ENCODE data around the gene SGK1. TPM values are rescaled to one million over a fixed set of nuclear protein-coding genes. Genes with fewer than 3 reads are reported as not detected.
"Not testable (repeated sequence)": the region's sequence is repeated elsewhere in the genome, so short reads cannot be mapped to it uniquely, and the experiment has no call there.

The SGK1 gene
- total RNA-seq, 1 donor from 2014 or later: 91.0 TPM

DNA sequence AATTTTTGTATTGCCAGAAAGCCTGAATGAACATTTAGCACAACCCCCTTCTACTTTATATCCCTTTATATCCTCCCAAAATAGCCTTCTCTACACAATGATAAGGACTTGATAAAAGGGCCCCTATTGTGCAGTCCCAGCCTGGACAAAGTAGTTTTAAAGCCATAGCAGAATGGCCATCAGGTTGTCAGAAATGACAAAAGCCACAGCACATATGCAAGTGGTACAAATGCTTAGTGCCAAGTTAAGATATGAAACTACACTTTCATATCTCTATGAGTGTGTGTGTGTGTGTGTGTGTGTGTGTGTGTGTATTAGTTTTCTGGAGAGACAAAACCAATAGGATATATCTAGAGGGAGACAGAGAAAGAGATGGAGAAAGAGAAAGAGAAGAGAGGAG, 132.6 kb downstream of the SGK1 start:
- H3K9me3 Mint-ChIP-seq (ENCODE audit: low read depth): no peaks in the 10 kb centered on the region
- no peak overlapping the region for H3K27ac Mint-ChIP-seq (ENCODE audit: unreplicated experiment)
- H3K27me3 Mint-ChIP-seq (ENCODE audit: low read depth): no peaks in the 10 kb centered on the region
- H3K4me3 Mint-ChIP-seq (ENCODE audit: unreplicated experiment): no peak overlapping the region
- no peaks in the 10 kb centered on the region for H3K36me3 Mint-ChIP-seq (ENCODE audit: low read depth)
- TF ChIP-seq, protein P1, sequence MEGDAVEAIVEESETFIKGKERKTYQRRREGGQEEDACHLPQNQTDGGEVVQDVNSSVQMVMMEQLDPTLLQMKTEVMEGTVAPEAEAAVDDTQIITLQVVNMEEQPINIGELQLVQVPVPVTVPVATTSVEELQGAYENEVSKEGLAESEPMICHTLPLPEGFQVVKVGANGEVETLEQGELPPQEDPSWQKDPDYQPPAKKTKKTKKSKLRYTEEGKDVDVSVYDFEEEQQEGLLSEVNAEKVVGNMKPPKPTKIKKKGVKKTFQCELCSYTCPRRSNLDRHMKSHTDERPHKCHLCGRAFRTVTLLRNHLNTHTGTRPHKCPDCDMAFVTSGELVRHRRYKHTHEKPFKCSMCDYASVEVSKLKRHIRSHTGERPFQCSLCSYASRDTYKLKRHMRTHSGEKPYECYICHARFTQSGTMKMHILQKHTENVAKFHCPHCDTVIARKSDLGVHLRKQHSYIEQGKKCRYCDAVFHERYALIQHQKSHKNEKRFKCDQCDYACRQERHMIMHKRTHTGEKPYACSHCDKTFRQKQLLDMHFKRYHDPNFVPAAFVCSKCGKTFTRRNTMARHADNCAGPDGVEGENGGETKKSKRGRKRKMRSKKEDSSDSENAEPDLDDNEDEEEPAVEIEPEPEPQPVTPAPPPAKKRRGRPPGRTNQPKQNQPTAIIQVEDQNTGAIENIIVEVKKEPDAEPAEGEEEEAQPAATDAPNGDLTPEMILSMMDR (IDR thresholded peaks at IDR 0.05): no peak
- no peaks in the 10 kb centered on the region for H3K4me1 Mint-ChIP-seq (ENCODE audit: low read depth)
- no peak for DNase-seq (ENCODE audit: low spot score)

DNA sequence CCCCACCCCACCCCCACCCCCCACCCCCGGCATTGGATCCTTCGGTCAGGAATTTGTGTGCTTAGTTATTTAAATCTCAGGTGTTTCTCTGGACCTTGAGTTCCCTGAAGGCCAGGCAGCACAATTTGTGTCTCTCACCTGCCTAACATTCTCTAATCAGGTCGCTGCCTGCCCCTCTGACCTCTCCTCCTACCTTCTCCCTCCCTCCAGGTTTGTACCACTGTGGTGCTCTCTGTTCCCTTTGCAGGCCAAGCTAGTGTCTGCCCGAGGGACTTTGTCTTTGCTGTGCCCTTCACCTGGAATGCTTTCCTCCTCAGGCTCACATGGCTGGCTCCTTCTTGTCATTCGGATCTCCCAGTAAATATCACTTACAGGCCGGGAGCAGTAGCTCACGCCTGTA, 134.1 kb downstream of the SGK1 start:
- H3K27ac Mint-ChIP-seq (ENCODE audit: unreplicated experiment): no peak overlapping the region
- H3K36me3 Mint-ChIP-seq (ENCODE audit: low read depth): no peaks in the 10 kb centered on the region
- H3K27me3 Mint-ChIP-seq (ENCODE audit: low read depth): no peaks in the 10 kb centered on the region
- H3K4me1 Mint-ChIP-seq (ENCODE audit: low read depth): no peaks in the 10 kb centered on the region
- DNase-seq (ENCODE audit: low spot score): no peak
- TF ChIP-seq, protein P1 (IDR thresholded peaks at IDR 0.05): no peak
- no peak overlapping the region for H3K4me3 Mint-ChIP-seq (ENCODE audit: unreplicated experiment)
- H3K9me3 Mint-ChIP-seq (ENCODE audit: low read depth): no peaks in the 10 kb centered on the region

DNA sequence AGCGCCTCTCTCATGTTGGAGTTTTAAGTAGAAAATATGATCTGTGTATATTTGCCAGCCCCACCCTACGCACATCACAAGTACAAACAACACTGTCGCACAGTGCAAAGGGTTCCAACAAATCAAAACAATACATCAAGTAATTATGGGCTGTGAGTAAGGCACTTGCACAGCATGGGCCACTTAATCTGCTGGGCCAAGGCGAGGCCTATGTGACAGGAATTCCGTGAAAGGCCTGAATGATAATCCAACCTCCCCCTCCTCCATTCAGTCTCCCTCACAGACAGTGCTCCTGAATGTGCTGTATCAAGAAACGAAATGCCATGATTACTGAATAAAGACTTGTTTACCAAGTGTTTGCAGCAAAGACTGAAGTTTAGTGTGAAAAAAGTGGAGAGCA, 135.4 kb downstream of the SGK1 start:
- Mint-ChIP-seq H3K9me3 (ENCODE audit: low read depth) (no peaks in the 10 kb centered on the region), H3K4me3 (ENCODE audit: unreplicated experiment) (no peak overlapping the region), H3K4me1 (ENCODE audit: low read depth) (peaks cover 12% of the 10 kb centered on the region), H3K36me3 (ENCODE audit: low read depth) (no peaks in the 10 kb centered on the region), H3K27ac (ENCODE audit: unreplicated experiment) (no peak overlapping the region), H3K27me3 (ENCODE audit: low read depth) (no peaks in the 10 kb centered on the region)
- TF ChIP-seq, protein P1 (IDR thresholded peaks at IDR 0.05): no peak
- no peak for DNase-seq (ENCODE audit: low spot score)

DNA sequence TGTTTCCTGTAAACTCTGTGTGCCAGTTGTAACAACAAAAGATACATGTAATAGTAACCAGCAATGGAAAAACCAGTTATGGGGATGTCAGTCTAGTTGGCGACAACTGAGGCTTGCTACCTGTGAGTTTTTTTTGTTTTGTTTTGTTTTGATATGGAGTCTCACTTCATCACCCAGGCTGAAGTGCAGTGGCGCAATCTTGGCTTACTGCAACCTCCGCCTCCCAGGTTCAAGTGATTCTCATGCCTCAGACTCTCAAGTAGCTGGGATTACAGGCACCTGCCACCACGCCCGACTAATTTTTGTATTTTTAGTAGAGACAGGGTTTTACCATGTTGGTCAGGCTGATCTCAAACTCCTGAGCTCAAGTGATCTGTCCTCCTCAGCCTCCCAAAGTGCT, 136.2 kb downstream of the SGK1 start:
- not testable (repeated sequence) for H3K4me3 Mint-ChIP-seq (ENCODE audit: unreplicated experiment); H3K27ac Mint-ChIP-seq (ENCODE audit: unreplicated experiment); H3K9me3 Mint-ChIP-seq (ENCODE audit: low read depth); H3K27me3 Mint-ChIP-seq (ENCODE audit: low read depth); H3K36me3 Mint-ChIP-seq (ENCODE audit: low read depth); DNase-seq (ENCODE audit: low spot score)
- peaks cover 19% of the 10 kb centered on the region for H3K4me1 Mint-ChIP-seq (ENCODE audit: low read depth)

DNA sequence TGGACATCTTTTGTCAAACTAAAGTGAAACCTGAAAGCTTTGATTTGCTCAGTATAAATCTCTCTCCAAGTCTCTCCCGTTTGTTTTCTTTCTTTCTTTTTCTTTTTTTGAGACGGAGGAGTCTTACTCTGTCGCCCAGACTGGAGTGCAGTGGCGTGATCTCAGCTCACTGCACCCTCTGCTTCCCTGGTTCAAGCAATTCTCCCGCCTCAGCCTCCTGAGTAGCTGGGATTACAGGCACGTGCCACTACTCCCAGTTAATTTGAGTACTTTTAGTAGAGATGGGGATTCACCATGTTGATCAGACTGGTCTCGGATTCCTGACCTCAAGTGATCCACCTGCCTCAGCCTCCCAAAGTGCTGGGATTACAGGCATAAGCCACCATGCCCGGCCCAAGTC, 136.7 kb downstream of the SGK1 start:
- not testable (repeated sequence) for H3K4me3 Mint-ChIP-seq (ENCODE audit: unreplicated experiment); H3K27me3 Mint-ChIP-seq (ENCODE audit: low read depth); H3K9me3 Mint-ChIP-seq (ENCODE audit: low read depth); H3K36me3 Mint-ChIP-seq (ENCODE audit: low read depth); H3K27ac Mint-ChIP-seq (ENCODE audit: unreplicated experiment); DNase-seq (ENCODE audit: low spot score)
- H3K4me1 Mint-ChIP-seq (ENCODE audit: low read depth): peaks cover 23% of the 10 kb centered on the region

DNA sequence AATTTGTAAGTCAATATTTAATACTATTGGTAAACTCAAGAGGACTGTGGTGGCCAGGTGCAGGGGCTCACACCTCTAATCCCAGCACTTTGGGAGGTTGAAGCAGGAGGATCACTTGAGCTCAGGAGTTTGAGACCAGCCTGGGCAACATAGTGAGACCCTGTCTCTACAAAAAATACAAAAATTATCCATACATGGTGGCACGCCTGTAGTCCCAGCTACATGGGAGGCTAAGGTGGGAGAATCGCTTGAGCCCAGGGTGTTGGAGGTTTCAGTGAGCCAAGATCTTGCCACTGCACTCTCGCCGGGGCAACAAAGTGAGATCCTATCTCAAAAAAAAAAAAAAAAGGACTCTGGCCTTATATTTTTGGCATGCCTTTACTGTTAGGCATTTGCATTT, 137.4 kb downstream of the SGK1 start:
- DNase-seq (ENCODE audit: low spot score); H3K27ac Mint-ChIP-seq (ENCODE audit: unreplicated experiment); H3K4me3 Mint-ChIP-seq (ENCODE audit: unreplicated experiment); H3K27me3 Mint-ChIP-seq (ENCODE audit: low read depth); H3K36me3 Mint-ChIP-seq (ENCODE audit: low read depth); H3K9me3 Mint-ChIP-seq (ENCODE audit: low read depth): not testable (repeated sequence)
- H3K4me1 Mint-ChIP-seq (ENCODE audit: low read depth): peaks cover 30% of the 10 kb centered on the region

DNA sequence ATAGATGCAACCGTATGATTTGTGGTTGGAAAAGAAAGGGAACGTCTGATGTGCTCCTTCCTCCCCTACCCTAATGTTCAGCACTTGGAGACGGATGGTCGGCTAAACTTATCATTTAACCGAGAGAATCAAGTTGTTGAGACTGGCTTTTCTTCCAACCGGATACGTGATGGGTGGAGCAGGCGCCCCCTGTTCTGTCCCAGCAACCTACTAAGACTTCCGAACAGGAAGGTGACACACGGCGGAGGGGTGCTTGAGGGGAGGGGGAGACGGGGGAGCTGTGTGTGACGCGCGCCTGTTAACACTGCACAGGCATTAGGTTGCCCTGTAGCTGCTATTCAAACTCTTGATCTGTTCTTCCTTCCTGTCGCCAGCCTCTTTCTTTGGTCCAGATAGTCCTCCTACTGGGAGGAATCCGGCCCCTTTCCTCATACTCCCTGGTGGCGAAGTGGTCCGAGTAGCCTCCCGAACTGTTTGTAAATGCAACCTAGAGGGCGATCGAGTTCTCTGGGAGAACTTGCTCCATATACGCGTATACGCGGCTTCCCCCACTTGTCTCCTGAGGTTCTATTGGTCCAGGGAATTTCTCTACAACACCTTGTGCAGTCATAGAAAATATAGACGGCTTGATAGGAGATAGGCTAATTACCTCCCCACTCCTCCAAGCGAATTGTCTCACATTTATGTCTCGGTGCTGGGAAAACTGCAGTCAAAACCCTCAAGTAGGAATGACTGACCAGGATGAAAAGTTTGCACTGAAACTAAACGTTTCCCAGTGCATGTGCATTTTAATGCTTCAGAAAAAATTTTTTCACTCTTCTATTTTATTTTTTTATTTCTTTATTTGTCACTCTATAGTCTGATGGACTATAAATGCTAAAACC, 139.5 kb downstream of the SGK1 start:
- peak overlapping the region; percentile 72 for H3K4me3 Mint-ChIP-seq (ENCODE audit: unreplicated experiment)
- DNase-seq (ENCODE audit: low spot score): no peak
- TF ChIP-seq, protein P1 (IDR thresholded peaks at IDR 0.05): peak; percentile 96
- peaks cover 34% of the 10 kb centered on the region for H3K4me1 Mint-ChIP-seq (ENCODE audit: low read depth)
- peak overlapping the region; percentile 88 for H3K27ac Mint-ChIP-seq (ENCODE audit: unreplicated experiment)
- peaks cover 4% of the 10 kb centered on the region for H3K36me3 Mint-ChIP-seq (ENCODE audit: low read depth)
- no peaks in the 10 kb centered on the region for H3K9me3 Mint-ChIP-seq (ENCODE audit: low read depth)
- no peaks in the 10 kb centered on the region for H3K27me3 Mint-ChIP-seq (ENCODE audit: low read depth)
